ENCODE data around the gene AP4E1.
"Not testable (repeated sequence)": the region's sequence is repeated elsewhere in the genome, so short reads cannot be mapped to it uniquely, and the experiment has no call there.

AP4E1 gene

DNA sequence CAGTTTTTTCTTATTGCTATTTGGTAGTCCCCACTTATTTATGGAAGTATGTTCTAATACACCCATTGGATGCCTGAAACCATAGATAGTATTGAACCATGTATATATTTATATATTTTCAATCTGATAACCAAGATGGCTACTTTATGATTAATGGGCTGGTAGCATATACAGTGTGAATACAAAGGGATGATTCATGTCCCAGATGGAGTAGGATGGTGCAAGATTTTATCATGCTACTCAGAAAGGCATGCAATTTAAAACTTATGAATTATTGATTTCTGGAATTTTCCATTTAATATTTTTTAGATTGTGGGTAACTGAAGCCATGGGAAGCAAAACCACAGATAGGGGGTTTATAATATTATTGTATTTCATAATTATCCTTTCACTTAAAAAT is 35.2 kb downstream of the AP4E1 start:
- no peak overlapping the region for H3K4me3 ChIP-seq (ENCODE audit: low read depth, low read length)

DNA sequence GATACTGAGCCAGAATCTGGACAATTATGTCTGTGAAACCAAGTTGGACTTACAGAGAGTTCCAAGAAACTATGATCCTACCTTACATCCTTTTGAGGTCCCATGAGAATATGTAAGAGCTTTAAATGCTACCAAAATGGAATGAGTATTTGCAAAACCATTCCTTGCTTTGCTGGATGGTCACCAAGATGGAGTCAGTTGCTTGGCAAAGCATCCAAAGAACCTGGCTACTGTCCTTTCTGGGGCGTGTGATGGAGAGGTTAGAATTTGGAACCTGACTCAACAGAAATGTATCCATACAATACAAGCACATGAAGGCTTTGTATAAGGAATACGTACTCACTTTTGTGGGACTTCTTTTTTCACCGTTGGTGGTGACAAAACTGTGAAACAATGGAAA is 36.2 kb downstream of the AP4E1 start:
- H3K4me3 ChIP-seq (ENCODE audit: low read depth, low read length): no peak overlapping the region

DNA sequence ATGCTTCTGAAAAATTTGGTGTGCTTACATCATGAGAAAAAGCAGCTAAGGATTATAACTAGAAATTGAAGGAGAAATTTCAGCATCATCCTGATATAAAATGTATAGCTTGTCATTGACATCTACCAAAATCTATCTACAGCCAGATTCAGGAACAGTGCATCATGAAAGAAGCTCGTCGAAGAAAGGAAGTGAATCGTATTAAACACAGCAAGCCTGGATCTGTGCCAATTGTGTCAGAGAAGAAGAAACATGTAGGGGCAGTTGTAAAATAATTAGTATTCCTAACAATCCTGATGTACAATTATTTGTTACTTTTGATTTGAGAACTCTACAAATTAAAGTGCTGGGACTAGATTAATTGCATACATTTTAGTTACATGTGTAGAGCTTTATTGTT is 37.2 kb downstream of the AP4E1 start:
- no peak overlapping the region for H3K4me3 ChIP-seq (ENCODE audit: low read depth, low read length)

DNA sequence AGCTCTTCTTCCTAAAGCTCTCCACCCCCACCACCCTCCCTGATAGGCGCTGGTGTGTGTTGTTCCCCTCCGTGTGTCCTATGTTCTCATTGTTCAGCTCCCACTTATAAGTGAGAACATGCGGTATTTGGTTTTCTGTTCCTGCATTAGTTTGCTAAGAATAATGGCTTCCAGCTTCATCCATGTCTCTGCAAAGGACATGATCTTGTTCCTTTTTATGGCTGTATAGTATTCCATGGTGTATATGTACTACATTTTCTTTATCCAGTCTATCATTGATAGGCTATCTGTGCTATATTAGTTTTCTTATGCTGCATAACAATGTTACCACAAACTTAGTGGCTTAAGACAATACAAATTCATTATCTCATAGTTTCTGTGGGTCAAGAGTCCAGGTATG is 42.3 kb downstream of the AP4E1 start:
- H3K4me3 ChIP-seq (ENCODE audit: low read depth, low read length): not testable (repeated sequence)

DNA sequence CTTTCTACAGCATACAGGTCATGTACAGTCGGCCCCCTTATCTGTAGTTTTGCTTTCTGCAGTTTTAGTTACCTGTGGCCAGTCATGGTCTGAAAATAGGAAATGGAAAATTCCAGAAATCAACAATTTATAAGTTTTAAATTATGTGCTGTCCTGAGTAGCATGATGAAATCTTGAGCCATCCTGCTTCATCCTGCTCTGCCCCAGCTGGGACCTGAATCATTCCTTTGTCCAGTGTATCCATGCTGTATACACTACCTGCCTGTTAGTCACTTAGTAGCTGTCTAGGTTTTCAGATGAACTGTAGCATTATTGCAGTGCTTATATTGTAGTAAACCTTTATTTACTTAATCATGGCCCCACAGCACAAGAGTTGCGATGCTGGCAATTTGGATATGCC is 44.8 kb downstream of the AP4E1 start:
- no peak overlapping the region for H3K4me3 ChIP-seq (ENCODE audit: low read depth, low read length)

DNA sequence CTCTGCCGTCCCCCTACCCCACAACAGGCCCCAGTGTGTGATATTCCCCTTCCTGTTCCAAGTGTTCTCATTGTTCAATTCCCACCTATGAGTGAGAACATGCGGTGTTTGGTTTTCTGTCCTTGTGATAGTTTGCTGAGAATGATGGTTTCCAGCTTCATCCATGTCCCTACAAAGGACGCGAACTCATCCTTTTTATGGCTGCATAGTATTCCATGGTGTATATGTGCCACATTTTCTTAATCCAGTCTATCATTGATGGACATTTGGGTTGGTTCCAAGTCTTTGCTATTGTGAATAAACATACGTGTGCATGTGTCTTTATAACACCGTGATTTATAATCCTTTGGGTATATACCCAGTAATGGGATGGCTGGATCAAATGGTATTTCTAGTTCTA is 46.4 kb downstream of the AP4E1 start:
- not testable (repeated sequence) for H3K4me3 ChIP-seq (ENCODE audit: low read depth, low read length)

DNA sequence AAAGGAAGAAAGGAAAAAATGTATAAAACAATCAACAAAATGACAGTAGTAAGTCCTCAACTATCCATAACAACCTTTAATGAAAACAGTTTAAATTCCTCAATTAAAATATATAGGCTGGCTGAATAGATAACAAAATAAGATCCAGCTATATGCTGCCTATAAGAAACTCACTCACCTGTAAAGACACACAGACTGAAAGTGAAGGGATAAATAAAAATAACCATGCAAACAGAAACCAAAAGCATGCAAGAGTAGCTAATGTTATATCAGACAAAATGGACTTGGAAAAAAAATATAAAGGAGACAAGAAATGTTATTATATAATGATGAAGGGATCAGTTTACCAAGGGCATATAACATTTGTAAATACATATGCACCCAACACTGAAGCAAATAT is 51.2 kb downstream of the AP4E1 start:
- H3K4me3 ChIP-seq (ENCODE audit: low read depth, low read length): no peak overlapping the region

DNA sequence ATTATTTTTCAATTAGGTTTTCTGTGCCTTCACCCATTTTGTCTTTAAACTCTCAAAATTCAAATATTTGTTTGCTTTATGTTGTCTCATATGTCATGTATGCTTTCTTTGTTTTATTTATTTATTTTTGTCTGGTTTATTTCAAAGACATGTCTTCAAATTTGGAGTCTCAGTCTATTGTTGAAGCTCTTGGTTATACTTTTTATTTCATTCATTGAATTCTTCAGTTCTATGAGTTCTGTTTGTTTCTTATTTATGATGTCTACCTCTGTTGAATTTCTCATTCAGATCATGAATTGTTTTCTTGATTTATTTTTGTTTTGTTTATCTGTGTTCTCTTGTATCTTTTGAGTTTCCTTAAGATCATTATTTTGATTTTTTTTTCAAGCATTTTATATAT is 55.6 kb downstream of the AP4E1 start:
- no peak overlapping the region for H3K4me3 ChIP-seq (ENCODE audit: low read depth, low read length)

DNA sequence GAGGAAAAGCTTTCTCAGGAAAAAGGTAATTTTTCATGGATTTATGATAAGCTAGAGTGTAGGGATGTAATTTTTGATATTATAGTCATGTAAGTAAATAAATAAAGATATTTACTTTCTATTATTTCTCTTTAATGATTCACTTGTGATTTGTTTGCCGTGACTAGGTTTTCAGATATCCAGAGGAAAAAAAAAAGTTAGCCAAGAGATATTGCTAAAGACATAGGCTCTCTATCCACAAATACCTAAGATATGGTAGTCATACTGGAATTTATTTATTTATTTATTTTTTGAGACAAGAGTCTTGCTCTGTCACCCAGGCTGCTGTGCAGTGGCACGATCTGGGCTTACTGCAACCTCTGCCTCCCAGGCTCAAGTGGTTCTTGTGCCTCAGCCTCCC is 59.9 kb downstream of the AP4E1 start:
- no peak overlapping the region for H3K4me3 ChIP-seq (ENCODE audit: low read depth, low read length)

DNA sequence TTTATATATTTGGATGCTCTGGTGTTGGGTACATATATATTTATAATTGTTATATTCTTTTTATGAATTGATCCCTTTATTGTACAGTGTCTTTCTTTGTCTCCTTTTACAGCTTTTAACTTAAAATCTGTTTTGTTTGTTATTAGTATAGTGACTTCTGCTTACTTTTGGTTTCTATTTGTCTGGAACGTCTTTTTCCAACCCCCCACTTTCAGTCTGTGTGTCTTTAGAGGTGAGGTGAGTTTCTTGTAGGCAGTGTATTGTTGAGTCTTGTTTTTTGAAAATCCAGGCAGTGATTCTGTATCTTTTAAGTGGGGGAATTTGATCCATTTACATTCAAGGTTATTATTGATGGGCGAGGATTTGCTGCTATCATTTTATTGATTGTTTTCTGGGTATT is 62.0 kb downstream of the AP4E1 start:
- no peak overlapping the region for H3K4me3 ChIP-seq (ENCODE audit: low read depth, low read length)

DNA sequence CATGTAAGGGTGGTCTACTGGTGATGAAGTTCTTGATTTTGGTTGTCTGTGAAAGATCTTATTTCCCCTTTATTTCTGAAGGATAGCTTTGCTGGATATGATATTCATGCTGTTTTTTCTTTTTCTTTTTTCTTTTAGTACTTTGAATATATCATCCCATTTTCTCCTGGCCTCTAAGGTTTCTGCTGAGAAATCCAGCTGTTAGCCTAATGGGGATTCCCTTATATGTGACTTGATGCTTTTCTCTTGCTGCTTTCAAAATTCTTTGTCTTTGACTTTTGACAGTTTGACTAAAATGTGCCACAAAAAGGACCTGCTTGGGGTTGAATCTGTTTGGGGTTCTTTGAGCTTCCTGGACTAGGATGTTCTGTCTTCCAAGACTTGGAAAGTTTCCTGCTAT is 62.6 kb downstream of the AP4E1 start:
- no peak overlapping the region for H3K4me3 ChIP-seq (ENCODE audit: low read depth, low read length)

DNA sequence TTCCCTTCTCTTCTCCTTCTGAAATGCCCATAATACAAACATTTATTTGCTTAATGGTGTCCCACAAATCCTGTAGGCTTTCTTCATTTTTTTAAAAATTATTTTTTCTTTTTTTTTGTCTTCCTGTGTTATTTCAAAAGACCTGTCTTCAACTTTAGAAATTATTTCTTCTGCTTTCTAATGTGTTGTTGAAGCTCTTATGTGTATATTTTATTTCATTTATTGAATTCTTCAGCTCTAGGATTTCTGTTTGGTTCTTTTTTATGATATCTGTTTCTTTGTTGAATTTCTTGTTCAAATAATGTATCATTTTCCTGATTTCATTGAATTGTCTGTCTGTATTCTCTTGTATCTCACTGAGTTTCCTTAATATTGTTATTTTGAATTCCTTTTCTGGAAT is 63.1 kb downstream of the AP4E1 start:
- no peak overlapping the region for H3K4me3 ChIP-seq (ENCODE audit: low read depth, low read length)

DNA sequence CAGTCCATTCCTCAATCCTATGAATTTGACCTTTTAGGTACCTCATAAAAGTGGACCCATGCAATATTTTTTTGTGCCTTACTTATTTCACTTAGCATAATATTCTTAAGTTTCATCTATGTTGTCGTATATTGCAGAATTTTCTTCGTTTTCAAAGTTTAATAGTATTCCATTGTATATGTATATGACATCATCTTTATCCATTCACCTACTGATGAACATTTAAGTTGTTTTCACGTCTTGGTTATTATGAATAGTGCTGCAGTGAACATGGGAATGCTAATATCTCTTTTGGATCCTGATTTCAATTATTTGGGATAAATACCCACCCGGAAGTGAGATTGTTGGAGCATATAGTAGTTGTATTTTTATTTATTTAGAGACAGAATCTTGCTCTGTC is 65.1 kb downstream of the AP4E1 start:
- H3K4me3 ChIP-seq (ENCODE audit: low read depth, low read length): no peak overlapping the region

DNA sequence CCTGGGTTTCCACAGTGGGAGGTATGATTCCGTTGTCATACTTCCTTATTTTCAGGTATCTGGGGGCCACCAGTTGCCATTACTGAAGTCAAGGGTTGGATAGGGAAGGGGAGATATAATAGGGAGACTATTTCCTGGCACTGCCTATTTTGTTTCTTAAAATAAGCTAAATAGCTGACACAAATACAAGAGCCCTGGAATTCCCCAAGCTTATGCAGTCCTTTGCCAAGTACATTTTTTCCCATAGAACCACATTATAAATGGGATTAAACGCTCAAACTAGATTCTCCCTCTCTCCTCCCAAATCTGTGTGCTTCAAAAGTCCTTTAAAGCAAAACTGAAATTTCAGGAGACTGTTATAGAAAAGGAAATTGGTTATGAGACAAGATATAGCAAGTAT is 68.7 kb downstream of the AP4E1 start:
- H3K4me3 ChIP-seq (ENCODE audit: low read depth, low read length): no peak overlapping the region

DNA sequence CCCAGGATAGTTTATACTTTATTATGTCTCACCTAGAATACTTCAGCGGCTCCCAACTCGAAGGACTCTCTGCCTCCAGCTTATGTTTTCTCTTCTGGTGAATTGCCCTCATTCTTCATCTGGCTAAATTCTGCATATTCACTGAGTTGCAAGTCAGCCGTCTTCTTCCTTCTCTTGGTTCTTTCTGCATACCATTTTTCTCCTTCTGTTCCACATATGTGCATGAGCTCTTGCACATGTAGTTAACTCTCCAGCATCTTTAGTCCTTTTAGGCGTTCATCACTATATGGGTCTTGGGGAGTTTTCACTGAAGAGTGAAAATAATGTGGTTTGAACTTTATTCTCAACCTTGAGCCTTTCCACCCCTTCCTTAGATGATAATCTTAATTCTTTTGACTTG is 70.1 kb downstream of the AP4E1 start:
- no peak overlapping the region for H3K4me3 ChIP-seq (ENCODE audit: low read depth, low read length)

DNA sequence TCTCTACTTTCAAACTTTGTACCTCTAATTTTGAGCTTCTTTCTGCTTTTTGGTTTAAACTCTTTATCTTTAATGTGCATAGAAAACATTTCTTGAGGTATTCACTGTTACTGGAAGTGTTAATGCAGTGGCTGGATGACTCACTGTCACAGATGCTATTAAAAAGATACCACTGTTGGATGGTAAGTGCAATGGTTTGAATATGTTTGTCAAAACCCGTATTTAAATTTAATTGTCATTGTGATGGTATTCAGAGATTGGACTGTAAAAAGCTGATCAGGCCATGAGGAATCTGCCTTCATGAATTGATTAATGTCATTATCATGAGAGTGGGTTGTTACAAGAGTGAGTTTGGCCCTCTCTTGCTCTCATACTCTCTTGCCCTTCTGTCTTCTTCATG is 70.6 kb downstream of the AP4E1 start:
- H3K4me3 ChIP-seq (ENCODE audit: low read depth, low read length): no peak overlapping the region

DNA sequence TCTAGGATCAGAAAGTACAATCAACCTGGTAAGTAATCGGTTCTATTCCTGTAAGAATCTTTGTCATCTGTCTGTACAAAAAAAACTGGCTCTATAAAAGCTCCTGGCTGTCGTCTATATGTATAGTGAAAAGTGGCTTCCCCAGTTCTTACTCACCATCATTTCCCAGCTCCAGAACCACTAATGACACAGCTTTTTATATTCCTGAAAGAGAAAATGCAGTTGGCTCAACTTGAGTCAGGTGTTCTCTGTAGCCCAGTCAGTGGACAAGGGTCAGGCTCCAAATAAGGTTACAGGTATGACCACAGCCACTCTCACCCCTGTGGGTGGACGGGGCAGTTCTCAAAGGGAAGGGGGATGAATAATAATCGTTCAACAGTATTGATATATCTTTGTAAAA is 85.1 kb downstream of the AP4E1 start:
- H3K4me3 ChIP-seq (ENCODE audit: low read depth, low read length): no peak overlapping the region

DNA sequence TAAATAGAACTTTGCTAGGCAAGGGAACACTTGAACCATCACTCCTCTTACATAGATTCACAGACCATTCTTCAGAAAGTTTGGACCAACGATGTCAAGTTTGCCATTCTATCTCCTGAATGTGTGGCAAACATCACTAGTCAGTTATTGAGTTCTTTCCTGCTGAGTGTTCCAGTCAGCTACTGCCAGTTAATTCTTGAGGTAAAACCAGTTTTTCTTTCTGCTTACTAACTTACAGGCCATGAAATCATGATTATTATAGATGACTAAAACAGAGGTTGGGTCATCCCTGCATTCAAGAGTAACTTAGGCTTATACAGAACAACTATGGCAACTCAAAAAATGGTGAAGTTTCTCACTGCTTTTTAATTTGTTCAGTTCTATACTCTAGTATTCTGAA is 88.2 kb downstream of the AP4E1 start:
- no peak overlapping the region for H3K4me3 ChIP-seq (ENCODE audit: low read depth, low read length)

DNA sequence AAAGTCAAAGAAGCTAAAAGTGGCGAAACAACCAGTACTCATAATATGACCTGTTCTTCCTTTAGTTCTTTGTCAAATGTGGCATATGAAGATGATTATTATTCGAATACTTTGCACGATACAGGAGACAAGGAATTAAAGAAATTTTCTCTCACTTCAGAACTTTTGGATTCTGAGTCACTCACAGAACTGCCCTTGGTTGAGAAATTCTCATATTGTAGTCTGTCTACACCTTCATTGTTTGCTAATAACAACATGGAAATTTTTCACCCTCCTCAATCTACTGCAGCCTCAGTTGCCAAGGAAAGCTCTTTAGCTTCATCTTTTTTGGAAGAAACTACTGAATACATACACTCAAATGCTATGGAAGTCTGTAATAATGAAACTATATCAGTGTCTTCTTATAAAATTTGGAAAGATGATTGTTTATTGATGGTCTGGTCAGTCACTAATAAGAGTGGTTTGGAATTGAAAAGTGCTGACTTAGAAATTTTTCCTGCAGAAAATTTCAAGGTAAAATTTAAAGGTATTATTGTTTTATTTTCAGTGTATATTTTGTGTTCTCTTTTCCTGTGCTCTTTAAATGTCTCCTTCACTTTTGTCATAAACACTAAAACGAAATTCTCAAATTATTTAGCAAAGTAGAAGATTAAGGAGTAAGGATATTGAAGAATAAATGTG is 89.0 kb downstream of the AP4E1 start:
- H3K4me3 ChIP-seq (ENCODE audit: low read depth, low read length): no peak overlapping the region

DNA sequence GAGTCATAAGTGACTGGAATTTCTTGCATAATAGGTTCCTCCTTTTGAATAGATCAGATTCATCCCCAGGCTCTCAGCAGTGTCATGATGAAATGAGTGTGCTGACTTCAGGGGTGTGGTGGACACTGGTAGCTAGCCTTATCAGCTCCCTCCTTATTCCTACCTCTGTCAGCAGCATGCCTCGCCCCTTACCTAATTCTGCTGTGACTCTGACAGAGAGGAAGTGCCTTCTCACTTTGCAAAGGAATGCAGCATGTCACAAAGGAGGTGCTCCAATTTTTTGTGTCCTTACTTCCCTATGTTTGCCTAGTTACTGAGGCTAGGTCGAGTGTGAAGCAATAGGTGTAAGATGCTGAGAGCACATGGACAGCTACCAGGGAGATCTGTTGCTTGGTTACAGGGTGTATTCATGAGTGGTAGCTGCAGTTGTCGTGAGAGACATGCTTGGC is 95.6 kb downstream of the AP4E1 start:
- H3K4me3 ChIP-seq (ENCODE audit: low read depth, low read length): no peak overlapping the region

DNA sequence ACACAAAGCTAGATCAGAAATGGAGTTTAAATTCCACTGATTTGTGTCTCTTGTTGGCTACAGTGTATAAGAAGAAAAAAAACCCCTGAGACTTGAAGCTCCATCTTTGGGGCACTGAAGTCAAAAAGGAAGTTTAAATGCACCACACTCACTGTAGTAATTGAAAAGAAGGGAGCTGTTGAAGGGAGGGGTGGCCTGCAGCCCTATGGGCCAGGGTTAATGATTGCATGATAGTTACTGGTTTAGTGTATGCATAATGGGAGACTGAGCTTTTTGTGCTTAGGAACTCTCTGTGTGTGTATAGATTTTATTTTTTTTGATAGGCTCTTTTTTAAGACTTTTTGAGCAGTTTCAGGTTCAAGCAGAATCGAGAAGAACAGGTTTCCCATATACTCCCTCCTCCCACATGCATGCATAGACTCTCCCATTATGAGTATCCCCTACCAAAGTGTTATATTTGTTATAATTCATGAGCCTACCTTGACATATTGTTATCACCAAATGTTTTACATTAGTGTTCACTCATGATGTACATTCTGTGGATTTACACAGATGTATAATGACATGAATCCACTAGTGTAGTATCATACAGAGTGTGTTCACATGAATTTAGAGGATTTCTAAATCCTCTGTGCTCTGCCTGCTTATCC is 98.0 kb downstream of the AP4E1 start:
- no peak overlapping the region for H3K4me3 ChIP-seq (ENCODE audit: low read depth, low read length)

DNA sequence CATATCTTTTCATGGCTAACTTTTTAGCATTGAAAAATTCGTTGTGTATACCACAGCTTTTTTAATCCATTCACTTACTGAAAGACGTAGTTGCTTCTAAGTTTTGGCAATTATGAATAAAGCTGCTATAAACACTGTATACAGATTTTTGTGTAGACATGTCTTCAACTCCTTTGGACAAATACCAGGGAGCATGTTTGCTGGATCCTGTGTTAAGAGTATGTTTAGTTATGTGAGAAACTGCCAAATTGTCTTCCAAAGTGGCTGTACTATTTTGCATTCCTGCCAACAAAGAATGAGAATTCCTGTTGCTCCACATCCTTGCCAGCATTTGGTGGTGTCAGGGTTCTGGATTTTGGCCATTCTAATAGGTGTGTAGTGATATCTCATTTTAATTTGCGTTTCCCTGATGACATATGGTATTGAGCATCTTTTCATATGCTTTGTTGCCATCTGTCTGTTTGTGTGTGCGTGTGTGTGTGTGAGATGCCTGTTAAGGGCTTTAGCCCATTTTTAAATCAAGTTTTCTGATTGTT is 98.7 kb downstream of the AP4E1 start:
- no peak overlapping the region for H3K4me3 ChIP-seq (ENCODE audit: low read depth, low read length)

DNA sequence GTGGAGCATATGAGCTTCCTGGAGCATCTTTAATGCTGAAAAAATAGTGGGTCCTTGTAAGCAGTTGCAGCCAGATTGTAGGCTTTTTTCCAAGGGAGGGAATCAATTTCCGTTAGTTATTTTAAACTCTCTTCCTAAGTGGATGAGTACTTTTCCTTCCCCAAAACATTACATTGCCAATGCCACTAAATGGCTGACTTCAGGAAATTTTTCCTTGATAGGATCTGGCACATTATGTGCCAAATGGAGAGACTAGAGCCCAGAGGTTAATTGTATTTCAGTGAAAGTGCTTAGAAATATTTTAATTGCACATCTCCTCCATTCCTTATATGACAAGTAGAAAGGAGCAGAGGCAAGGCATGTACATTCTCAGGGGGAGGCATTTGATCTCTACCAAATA is 102.7 kb downstream of the AP4E1 start:
- H3K4me3 ChIP-seq (ENCODE audit: low read depth, low read length): no peak overlapping the region

Measured in iPS-11a (cell line).